Measurements from ENCODE around the gene SLC31A2.
"Not testable (repeated sequence)": the region's sequence is repeated elsewhere in the genome, so short reads cannot be mapped to it uniquely, and the experiment has no call there.

The SLC31A2 gene

DNA sequence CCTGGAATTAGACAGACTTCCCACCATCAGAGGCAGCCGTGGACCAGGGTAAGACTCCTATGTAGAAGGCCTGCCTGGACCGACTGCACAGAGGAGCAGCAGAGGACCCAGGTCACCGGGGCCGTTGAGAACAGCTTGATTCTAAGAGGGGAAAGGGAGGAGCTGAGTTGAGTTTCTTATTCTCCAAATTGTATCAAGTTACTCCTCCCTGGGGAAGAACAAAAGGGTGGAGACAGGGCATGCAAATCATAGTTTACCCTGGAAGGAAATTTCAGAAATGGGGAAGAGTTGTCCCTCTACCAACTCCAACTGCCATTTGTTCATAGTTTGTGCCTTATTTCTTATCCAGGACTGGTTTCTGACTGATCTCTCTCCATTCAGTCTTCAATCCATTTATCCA, 20.9 kb upstream of the SLC31A2 start:
- no peak for DNase-seq (ENCODE audit: low read depth in 2 of 2)
- no peak for TF ChIP-seq CTCF (IDR thresholded peaks at IDR 0.05; ENCODE audit: low read depth, low read length)
- H3K4me3 ChIP-seq (replicated peaks in 1 of 2; ENCODE audit: low read depth in 2 of 2, low read length in 2 of 2) = no peak overlapping the region

DNA sequence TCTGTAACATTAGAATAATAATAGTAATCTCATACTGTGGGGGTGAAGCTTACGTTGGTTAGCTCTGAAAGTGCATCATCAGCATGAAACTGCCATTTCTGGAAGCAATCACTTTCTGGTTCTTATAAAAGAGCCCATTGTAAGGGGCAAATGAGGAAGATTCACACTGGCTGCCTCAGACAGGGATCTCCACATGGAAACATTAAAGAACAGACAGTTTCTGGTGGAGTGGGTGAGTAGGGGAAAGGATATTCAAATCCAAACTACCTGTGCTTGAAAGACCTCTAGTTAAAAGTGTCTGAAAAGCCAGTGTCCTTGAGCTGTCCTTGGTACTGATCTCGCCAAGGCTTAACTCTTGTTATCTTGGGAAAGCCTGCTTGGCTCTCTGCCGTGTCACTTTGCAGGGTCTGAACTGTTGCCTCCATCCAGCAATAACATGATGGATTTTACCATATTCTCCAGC, 19.1 kb upstream of the SLC31A2 start:
- no peak overlapping the region for H3K4me3 ChIP-seq (replicated peaks in 1 of 2; ENCODE audit: low read depth in 2 of 2, low read length in 2 of 2)
- no peak for TF ChIP-seq CTCF (IDR thresholded peaks at IDR 0.05; ENCODE audit: low read depth, low read length)
- DNase-seq (ENCODE audit: low read depth in 2 of 2) = peak; percentile 33 to 45

- no peak for TF ChIP-seq CTCF (IDR thresholded peaks at IDR 0.05; ENCODE audit: low read depth, low read length)
- DNase-seq (ENCODE audit: low read depth in 2 of 2) = no peak
- H3K4me3 ChIP-seq (replicated peaks in 1 of 2; ENCODE audit: low read depth in 2 of 2, low read length in 2 of 2) = no peak overlapping the region
Observed at GRCh38 chr9:113137196-113138168, 13.3 kb upstream of the SLC31A2 start.

- H3K4me3 ChIP-seq (replicated peaks in 1 of 2; ENCODE audit: low read depth in 2 of 2, low read length in 2 of 2) = no peak overlapping the region
- DNase-seq (ENCODE audit: low read depth in 2 of 2) = no peak
- TF ChIP-seq CTCF (IDR thresholded peaks at IDR 0.05; ENCODE audit: low read depth, low read length) = no peak
Observed at GRCh38 chr9:113138760-113139159, 12.0 kb upstream of the SLC31A2 start.

DNA sequence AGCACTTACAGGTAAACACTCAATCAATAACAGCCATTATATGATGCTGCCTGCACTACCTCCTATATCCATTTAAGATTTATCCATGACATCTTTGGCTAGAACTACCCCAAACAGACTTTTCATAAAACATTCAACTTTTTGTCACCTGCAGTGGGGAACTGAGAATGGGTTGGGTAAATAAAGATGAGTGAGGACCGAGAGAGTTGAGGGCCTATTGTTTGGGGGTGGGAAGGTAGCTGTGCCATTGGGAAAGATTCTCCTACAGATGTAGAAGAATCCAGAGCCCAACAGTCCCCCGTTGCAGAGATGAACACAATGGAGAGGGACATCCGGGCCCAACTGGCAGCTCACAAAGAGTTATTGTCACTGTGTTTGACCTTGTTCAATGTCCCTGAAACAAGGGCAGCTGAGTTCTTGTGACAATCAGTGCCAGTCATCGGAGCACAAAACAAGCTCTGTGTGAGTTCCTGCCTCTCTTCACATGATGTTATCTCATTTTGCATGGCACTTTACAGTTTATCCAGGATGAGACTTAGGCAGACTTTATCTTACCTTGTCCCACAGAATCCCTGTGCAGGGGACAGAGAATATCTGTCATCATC, 11.5 kb upstream of the SLC31A2 start:
- DNase-seq (ENCODE audit: low read depth in 2 of 2) = no peak
- H3K4me3 ChIP-seq (replicated peaks in 1 of 2; ENCODE audit: low read depth in 2 of 2, low read length in 2 of 2) = no peak overlapping the region
- TF ChIP-seq CTCF (IDR thresholded peaks at IDR 0.05; ENCODE audit: low read depth, low read length) = no peak

GRCh38 chr9:113139953-113140352, 10.9 kb upstream of the SLC31A2 start:
- no peak overlapping the region for H3K4me3 ChIP-seq (replicated peaks in 1 of 2; ENCODE audit: low read depth in 2 of 2, low read length in 2 of 2)
- DNase-seq (ENCODE audit: low read depth in 2 of 2) = no peak
- TF ChIP-seq CTCF (IDR thresholded peaks at IDR 0.05; ENCODE audit: low read depth, low read length) = no peak

GRCh38 chr9:113140896-113141295, 9.9 kb upstream of the SLC31A2 start:
- H3K4me3 ChIP-seq (replicated peaks in 1 of 2; ENCODE audit: low read depth in 2 of 2, low read length in 2 of 2); DNase-seq (ENCODE audit: low read depth in 2 of 2): not testable (repeated sequence)

All from cardiac fibroblast (primary cell).